ENCODE measurements around the gene FSCN2.

FSCN2 gene

GRCh38 chr17:81513372-81513752, 14.8 kb upstream of the FSCN2 start:
- DNase-seq (ENCODE audit: low read depth in 2 of 2), result peak; percentile 45 to 53

GRCh38 chr17:81513753-81514488, 14.3 kb upstream of the FSCN2 start:
- DNase-seq (ENCODE audit: low read depth in 2 of 2), result peak in 1 of 2 donors; percentile 49

GRCh38 chr17:81514489-81514738, 13.8 kb upstream of the FSCN2 start:
- DNase-seq (ENCODE audit: low read depth in 2 of 2), result no peak

- peak; percentile 54 to 80 for DNase-seq (ENCODE audit: low read depth in 2 of 2)
Measured at GRCh38 chr17:81514739-81515529, 13.2 kb upstream of the FSCN2 start.

- no peak for DNase-seq (ENCODE audit: low read depth in 2 of 2)
Measured at GRCh38 chr17:81515530-81516041, 12.6 kb upstream of the FSCN2 start.

GRCh38 chr17:81516439-81516838, 11.7 kb upstream of the FSCN2 start:
- DNase-seq (ENCODE audit: low read depth in 2 of 2), result no peak

GRCh38 chr17:81517009-81517338, 11.2 kb upstream of the FSCN2 start:
- no peak for DNase-seq (ENCODE audit: low read depth in 2 of 2)

- DNase-seq (ENCODE audit: low read depth in 2 of 2), result no peak
Measured at GRCh38 chr17:81517339-81518112, 10.7 kb upstream of the FSCN2 start.

- no peak for DNase-seq (ENCODE audit: low read depth in 2 of 2)
Measured at GRCh38 chr17:81518113-81518784, 9.9 kb upstream of the FSCN2 start.

- peak in 1 of 2 donors; percentile 33 for DNase-seq (ENCODE audit: low read depth in 2 of 2)
Measured at GRCh38 chr17:81518785-81519283, 9.3 kb upstream of the FSCN2 start.

GRCh38 chr17:81519284-81520020, 8.7 kb upstream of the FSCN2 start:
- DNase-seq (ENCODE audit: low read depth in 2 of 2), result peak; percentile 57

- no peak for DNase-seq (ENCODE audit: low read depth in 2 of 2)
Measured at GRCh38 chr17:81520021-81520901, 7.9 kb upstream of the FSCN2 start.

GRCh38 chr17:81522491-81523401, 5.4 kb upstream of the FSCN2 start:
- no peak for DNase-seq (ENCODE audit: low read depth in 2 of 2)

- no peak for DNase-seq (ENCODE audit: low read depth in 2 of 2)
Measured at GRCh38 chr17:81523402-81524038, 4.7 kb upstream of the FSCN2 start.

- DNase-seq (ENCODE audit: low read depth in 2 of 2), result no peak
Measured at GRCh38 chr17:81524039-81524864, 3.9 kb upstream of the FSCN2 start.

GRCh38 chr17:81524865-81525159, 3.4 kb upstream of the FSCN2 start:
- DNase-seq (ENCODE audit: low read depth in 2 of 2), result no peak

- no peak for DNase-seq (ENCODE audit: low read depth in 2 of 2)
Measured at GRCh38 chr17:81526662-81527571, 1.3 kb upstream of the FSCN2 start.
